ENCODE results near the gene STK39.

Gene STK39

DNA sequence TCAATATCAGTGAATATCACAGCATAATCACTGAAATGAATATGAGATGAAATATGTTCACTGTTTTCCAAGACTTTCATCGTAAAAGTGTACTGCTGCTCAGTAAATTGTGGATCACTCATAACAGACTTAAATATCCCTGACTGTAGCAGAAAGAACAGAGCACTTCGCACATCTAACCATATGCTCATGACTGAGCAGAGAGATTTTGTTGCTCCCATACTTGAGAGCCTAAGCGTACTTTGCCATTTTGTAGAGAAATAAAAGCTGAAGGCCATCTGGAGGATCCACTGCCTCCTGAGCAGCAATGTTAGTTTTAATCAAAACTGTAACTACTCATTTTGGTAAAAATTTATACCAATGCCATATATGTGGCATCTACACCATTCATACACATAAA, 243.5 kb downstream of the STK39 start:
- DNase-seq (ENCODE audit: low read depth), result no peak

DNA sequence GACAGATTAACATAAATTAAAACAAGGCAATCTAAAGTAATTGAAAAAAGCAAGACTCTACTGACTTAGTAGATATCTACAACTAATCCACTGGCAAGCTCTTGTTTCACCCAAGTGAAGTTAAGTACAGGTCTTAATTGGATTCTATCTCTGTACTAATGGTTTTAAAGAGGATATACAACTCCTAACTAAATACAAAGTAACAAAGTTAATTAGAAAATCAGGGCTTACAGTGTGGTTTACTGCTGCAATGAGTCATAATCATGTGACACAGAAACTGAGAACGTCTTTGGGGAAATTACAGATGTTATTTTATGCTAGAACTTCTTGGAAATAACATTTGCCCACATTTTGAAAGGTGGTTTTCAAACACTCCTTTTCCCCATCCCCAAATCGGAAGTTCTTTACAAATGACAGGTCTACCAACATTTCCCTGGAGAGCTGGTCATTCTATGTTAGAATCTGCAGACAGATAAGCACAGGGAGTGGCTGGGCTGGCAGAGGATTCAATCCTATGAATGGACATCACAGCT, 245.3 kb downstream of the STK39 start:
- no peak for DNase-seq (ENCODE audit: low read depth)

DNA sequence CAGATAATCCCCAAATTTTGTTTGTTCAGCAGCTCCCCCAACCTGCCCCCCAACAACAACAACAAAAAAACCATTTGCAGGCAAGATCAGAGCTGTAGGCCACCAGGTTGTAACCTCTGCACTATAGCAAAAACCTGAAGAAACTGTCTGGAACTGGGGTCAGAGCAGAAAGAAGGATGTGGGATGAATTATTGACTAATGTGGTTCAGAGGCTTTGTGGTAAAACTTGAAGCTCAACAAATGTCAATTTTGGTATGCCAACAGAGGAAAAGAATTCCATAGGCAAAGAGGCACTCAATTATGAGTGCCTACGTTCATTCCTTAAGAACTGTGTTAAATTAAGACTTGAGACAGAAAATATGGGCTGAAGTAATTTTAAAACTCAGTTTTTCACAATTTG, 255.1 kb downstream of the STK39 start:
- no peak for DNase-seq (ENCODE audit: low read depth)

DNA sequence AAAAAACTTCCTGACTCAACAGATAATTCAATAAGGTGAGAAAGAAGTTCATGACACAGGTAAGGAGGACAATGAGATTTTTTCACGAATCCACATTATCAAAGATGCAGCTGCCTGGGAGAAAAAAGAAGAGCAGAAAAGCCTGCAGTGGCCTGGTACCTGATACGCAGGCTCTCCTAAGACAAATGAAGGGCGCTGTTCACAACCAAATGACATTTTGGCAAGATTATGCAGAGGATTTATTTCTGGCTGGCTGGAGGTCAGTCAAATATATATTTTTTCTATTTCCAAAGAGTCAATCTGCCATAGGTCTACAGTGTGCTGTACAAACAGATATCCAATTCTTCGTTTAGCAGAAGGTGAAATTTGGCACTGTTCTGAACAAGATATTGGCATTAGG, 257.3 kb downstream of the STK39 start:
- DNase-seq (ENCODE audit: low read depth), result no peak

DNA sequence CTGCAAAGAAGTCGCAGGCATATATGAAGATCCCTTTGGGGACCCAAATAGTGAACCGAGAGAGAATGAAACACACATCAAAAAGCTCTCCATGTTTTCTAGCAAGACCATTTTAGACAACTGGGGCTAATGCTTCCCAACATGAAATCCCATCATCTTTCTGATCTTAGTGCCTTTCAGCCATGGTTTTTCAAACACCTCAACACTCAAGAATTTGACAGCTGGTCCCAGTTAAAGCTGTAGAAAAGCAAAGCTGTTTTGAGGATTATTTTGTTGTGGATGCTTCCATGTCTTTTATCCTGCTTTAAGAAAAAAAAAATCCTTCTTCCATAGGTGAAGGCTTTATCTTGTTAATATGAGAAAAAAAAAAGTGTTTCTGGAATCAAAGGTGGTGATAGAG, 259.1 kb downstream of the STK39 start:
- no peak for DNase-seq (ENCODE audit: low read depth)

DNA sequence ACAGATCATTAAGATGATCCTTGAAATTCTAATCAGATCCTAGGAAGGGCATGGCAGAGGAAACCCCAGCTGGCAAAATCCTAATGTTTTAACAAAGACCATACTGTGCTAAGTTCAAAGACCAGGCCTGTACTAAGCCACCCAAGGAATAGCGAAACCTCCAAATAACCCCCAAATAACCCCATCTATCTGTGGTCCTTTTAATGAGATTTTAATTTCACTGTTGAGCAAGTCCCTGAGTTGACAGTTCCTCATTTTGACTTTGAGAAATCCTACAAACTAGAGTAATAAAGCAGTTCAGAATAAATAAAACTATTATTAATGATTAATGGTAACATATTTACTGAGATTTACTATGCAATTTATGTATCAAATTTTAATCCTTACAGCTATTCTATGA, 259.8 kb downstream of the STK39 start:
- DNase-seq (ENCODE audit: low read depth), result no peak

DNA sequence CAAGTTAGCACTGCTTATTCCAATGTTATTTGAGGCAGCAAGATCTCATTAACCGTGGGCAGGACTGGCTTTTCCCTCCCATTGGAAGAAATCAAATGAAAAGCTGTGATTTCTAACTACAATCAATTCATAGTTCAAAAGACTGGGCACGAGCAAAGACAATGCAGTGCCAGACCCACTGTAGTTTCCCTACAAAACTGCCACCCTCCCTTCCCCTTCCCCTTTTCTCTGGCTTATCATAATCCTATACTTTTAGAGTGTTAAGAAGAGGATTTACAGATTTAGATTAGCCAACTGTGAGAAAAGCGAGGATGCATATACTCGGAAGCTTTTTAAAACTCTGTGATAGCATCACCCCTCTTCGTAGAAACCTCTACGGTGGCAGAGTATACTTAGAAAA, 260.4 kb downstream of the STK39 start:
- no peak for DNase-seq (ENCODE audit: low read depth)

DNA sequence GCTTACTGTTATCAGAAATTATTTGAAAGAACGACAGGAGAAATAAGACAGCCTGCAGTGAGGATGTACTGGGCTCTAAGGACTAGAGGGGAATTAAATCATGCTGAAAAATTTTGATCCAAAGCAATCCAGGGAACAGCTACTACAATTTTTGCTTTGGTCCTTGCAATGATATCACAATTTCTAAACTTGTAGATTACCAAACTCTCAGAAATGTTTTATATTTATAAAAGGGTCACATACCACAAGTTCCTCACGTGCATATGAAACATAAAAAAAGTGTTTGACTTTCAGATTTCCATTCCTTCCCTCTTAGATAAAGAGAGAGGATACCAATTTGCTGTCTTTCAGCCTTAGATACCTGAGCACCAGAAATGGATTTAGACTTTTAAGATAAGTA, 261.2 kb downstream of the STK39 start:
- DNase-seq (ENCODE audit: low read depth), result no peak

DNA sequence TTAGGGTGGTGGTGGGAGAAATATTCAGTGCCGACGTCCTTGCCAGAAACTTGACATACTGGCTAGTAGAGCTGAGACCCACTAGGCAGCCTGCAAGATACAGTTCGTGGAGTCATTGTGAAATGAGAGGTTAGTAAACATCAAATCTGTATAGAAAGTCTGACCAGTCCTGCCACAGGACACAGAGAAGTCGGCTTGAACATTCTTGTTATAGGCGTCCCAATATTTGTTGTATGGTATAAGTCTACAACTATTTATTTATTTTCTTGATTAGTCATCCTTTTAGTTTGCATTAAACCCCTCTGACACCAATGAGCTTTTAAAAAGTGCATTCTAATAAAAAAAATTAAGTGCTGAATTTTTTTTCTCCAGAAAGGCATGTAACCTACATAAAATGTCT, 265.4 kb downstream of the STK39 start:
- no peak for DNase-seq (ENCODE audit: low read depth)

DNA sequence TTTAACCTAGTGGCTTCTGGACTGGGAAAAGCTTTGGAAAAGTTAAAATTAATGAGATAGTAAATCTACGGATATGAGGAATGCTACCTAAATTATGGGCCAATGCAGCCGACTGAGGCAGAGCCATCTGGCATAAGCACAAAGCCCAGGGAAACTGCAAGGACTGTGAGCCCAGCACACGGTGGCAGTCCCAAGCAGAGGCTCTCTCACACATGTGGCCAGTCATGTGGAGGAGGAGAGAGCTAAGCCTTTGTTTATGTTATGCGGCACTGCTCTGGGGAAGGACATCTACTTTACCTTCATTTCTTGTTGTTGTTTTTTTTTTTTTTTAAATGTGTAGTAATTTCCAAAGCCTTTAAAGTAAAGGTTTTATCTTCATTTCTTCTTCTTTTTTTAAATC, 267.0 kb downstream of the STK39 start:
- DNase-seq (ENCODE audit: low read depth), result no peak

DNA sequence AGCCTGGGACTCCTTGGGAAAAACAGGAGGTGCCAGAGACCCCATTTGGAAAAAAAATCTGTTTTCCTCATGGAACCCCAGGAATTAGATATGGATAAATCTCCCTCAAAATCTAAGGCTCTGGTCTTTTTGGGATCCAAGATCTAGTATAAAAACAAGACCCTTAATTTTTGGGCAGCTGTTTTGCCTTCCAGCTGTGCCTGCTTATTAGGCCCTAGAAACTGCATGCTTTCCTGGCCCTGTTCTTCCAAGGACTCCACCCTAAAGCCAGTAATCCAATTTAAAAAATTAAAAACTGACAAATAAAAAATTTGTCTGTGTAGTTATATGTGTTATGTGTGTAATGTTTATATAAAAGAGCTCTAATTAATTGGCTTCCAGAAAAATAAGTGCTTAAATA, 274.6 kb downstream of the STK39 start:
- DNase-seq (ENCODE audit: low read depth), result no peak

DNA sequence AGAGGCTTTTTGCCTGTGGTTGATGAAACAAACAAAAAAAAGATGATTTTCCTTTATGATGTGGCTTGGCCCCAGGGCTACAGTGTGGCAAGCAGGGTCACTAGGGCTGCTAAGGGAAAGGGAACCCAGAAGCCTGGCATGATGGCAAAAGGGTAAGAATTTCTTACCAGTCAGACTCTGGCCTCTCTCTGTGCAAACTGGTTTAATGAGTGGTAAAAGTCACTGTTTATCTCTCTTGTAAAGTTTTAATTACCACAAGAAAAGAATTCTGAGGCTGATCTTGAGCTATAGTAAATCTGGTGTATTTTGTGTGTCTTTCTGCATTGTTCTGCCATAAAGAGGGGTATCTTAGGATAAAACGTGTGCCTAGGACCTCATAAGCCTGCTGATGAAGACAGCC, 275.4 kb downstream of the STK39 start:
- DNase-seq (ENCODE audit: low read depth), result no peak

DNA sequence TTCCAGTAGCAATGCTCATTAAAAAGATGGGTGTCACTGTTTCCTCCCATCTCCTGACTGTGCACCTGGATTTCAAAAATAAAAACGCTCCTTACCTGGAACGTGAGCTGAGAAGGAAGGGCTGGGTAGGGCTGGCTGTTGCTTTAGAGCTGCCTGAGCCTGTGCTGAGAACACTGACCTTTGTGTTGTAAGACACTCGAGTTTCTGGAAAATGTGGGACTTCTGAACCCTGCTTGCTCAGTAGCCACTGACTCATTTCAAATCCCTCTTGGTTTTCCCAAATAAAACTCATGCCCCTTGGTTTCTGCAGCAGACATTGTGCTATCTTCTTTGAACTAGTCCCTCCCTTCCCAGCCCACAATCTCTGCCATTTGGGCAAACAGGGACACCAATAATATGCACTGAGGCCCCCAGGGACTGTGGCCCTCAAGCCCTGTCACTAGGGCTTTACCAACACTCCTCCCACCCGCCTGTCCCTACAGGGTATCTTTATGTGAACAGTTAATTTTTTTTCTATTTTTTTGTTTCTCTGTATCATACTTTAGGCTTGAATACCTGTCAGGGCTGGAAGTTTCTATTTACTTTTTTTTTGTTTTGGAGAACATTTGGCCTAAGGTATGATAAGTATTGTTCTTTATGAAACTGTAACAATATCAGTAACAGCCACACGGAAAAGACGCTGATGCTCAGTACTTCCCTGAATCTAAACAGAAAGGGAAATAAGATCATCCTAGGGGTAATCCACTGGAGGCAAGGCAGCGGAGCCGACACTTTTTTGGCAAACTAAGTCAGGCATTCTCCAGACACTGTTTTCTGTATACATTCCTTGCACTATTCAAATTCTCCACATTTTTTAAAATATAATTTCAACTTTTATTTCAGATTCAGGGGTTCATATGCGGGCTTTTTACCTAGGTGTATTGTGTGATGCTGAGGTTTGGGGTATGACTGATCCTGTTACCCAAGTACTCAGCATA, 280.2 kb downstream of the STK39 start:
- DNase-seq (ENCODE audit: low read depth), result no peak

DNA sequence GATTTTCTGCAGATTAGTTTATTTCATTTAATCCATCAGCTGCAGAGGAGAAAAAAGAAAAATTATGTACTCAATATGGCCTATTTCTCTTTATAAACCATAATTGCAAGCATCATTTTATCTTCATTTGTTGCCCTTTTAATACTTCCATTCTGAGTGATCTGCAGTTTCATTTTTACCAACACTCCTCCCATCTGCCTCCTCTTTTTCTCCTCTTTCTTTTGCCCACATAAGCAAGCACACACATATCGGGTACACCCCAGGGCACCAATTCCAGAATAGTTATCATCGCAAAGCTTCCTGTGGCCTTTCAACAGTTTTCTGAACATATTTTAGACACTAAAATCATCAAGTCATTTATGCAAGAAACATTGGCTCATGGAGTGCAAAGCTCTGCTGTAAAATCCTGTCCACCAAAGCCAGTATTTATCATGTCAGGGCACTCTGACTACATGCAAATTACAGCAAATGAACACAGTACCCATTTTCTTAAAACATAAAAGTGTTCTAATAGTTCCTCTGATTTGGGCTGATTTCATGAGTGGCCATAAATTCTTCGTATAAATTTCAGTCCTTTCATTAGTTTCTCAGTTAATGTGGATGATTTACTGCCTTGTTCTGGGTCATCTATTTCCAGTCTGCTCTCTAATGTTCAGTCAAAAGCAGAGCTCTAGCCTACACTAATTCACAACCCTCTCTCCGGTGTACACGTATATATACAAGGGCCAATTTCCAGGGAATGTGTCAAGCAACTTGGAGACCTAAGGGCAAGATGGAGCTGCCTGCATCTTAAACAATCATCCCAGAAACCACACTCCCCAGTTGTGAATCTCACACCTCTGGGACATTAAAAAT, 281.3 kb downstream of the STK39 start:
- DNase-seq (ENCODE audit: low read depth), result no peak

DNA sequence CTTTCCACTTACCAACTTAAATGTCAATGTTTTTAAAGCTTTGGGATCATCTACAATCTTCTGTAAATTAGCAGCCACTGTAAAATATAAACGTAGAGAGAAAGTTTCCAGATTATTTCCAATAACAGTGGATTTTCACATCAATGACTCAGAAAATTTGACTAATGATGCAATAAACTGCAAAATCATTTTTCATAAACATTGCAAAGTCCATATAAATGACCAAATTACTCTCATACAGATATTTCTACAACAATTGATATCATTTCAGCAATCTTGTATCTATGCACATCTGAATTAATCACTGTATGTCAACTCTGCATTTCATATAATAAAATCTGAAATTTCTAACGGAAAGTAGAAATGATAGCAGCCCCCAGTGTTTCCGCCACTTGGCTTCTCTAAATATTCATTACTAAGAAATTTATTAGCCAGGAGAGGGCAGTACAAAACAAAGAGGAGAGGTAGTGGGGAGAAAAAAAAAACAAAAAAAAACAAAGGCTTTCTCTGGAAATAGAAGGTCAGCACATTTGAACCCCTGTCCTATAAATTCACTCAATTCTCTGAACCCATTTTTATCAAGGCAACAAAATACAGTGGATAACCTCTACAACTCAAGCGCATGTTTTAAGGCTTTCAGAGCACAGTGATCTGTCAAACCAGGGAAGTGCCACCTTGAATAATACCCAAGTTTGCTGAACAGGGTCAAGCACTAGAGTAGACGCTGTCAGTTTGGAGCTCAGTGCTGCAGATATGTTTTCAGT, 282.6 kb downstream of the STK39 start:
- DNase-seq (ENCODE audit: low read depth), result no peak

DNA sequence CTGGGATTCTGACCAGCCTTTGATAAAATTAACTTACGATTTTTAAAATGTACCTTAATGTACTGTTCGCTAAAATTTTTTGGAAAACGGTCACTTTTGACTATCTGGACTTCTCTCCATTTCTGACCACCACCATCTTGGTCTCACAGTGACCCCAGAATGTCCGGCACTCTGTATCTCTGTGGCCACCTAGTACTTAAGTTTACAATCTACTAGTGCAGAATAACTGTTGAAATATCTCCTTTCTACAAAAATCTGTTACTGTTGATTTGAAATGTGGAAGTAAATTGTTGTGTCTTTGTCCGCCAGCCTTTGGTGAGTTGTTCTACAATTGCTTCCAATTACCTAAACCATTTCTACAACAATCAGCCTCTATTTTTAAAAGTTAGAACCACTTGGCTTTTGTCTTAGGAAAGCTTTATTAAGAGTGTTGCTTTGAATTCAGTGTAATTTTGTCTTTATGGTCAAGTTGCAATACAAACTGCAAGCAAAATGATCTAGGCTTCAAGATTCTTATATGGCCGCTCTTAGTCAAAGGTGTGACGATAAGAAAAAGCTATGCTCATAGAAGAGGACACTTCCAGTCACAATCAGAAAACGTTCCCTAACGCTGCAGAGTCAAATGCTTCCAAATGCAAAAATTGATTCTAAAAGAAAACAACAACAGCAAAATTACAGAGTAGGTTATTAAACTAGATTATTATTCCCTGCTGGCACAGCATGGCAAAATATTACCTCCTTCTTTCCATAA, 283.3 kb downstream of the STK39 start:
- DNase-seq (ENCODE audit: low read depth), result no peak

DNA sequence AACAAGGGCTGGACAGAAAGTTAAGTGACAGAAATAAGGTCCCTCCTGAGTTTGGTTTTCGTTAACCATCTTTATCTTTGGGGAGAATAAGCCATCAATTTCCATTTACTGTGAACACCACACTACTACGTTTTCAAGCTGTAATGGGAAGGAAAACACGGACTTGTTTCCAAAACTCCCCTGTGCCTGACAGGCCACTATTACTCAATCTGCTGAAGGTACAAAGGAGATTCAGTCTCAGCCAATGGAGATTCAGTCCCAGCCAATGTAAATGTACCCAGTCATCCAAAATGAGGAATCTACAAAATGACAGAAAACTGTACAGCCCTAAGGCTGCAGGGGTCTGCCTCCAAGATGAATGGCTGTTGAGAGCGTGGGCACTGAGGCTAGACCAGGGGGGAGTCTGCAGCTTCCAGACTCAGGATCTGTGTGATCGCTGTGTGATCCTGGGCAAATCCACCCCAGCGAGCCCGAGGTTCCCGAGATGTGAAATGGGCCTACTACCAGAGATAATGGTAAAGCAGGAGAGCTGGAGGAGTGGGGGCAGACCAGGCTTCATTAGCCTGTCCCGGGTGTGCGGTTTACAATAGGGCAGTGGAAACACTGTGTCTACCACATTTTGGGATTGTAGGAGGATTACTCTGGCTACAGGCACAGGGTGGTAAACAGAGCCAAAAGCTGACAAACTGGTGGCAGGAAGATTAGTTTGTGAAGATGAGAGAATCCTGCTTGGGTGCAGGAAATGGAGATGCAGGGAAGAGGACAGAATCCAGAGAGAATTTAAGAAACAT, 284.8 kb downstream of the STK39 start:
- DNase-seq (ENCODE audit: low read depth), result no peak

DNA sequence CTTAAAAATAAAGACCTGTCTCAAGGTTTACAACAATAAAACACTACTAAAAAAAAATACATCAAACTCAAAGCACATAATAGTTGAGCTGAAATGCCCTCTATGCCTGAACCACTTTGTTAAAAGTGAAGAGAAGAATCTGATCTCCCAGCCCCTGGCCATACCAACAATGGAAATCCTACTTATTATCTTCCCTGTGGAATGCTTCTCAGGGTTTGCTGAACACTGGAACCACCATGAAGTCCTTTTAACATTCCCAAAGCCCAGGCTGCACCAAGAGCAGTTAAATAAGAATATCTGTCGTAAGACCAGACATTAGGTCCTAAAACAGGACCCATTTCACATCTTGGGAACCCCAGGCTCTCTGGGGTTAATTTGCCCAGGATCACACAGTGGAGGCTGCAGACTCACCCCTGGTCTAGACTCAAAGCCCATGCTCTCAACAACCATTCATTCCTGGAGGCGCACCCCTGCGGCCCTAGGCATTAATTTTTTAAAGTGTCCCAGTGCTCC, 285.8 kb downstream of the STK39 start:
- DNase-seq (ENCODE audit: low read depth), result no peak

DNA sequence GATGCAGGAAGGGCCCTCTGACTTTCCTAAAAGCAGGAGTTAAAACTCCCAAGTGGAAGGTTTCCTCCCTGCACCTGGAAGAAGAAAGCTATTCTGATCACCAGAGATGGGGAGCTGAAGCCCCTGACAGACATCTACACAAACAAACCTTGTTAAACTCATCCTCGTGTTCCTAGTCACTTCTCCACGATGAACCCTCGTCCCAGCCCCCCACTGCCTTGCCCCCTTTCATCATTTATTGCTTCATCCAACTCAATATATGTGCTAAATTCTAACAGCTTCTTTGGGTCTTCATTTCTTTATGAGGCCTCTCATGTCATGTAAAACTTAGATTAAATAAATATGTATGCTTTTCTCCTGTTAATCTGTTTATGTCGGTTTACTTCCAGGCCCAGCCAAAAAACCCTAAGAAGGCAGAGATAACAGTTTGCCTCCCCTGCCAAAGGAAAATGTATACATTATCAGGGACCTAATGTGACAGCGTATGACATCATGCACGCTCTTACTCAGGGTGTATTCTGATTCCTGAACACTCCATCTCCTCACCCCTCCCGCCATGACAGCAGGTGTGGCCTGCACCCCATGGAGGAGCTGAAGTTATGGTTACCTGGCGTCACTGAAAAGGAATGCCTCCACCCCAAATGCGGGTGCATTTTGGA, 287.2 kb downstream of the STK39 start:
- no peak for DNase-seq (ENCODE audit: low read depth)

DNA sequence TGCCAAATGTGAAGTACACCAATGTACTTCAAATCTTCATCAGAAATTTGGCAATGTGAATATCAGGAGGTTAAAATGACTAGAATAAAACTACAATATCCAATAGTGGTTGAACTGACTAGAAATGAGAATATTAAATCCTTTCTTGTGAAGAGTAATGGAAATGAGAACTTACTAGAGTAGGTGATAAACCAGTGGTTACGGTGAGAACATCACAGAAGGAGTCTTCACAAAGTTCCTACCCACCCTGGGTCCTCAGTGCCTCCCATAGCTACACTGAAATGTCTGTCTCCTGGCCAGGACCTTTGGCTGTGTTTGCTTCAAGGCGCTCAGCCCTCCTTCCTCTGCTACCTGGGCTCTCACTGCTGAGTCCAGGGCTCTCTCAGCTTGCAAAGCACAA, 289.7 kb downstream of the STK39 start:
- DNase-seq (ENCODE audit: low read depth), result no peak
